Activated CD4-positive, CD25-positive, alpha-beta regulatory T cell treated with anti-CD3 and anti-CD28 coated beads, Interleukin-2, amount 50 U/mL, for 16 hours (primary cell): ENCODE measurements around the gene GUCY1B1.
"Not testable (repeated sequence)": the region's sequence is repeated elsewhere in the genome, so short reads cannot be mapped to it uniquely, and the experiment has no call there.

Source experiments
- DNase-seq: peaks from one replicate; pipeline ENCODE4 v3.0.0-alpha.2; 2020; ENCODE audit warnings: low read depth, low spot score

GUCY1B1 gene

GRCh38 chr4:155761916-155762315 is 3.1 kb downstream of the GUCY1B1 start:
- no peak for DNase-seq

DNA sequence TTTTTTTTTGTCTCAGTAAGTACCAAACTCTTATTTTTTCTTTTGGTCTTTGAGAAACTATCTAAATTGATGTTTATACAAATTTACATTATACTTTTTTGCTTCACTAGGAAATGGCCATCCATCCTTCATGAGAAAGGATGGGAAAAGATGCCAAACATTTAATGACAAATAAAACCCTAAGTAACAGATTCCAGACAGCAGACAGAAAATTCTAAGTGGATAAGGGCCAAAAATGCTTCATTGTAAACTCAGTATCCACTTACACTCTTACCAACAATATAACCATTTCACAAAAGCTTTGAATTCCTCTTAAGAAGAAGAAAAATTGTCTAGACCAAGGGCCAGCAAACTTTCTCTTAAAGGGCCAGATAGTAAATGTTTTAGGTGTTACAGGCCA is 3.5 kb downstream of the GUCY1B1 start:
- DNase-seq, result no peak

- no peak for DNase-seq
Measured at GRCh38 chr4:155763551-155763950, 4.7 kb downstream of the GUCY1B1 start.

DNA sequence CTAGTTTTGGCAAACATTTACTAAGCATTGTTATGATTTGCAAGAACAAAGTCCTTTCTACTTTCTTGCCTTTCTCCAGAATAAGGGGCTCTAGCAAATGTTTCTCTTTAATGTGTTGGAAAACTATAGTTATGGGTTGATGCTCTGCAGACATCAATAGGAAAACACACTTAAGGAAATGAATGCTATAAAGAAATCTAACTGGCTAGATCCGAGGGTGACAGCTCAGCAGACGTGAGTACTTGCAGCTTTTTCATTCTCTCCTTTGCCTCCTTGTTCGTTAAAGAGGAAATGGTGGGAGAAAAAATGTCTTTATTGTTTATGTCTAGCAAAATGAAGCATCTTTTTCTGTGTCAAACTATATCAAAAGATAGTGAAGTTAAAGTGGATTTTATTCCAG is 6.3 kb downstream of the GUCY1B1 start:
- no peak for DNase-seq

- DNase-seq, result no peak
Measured at GRCh38 chr4:155766622-155767021, 7.8 kb downstream of the GUCY1B1 start.

GRCh38 chr4:155768370-155768769 is 9.5 kb downstream of the GUCY1B1 start:
- DNase-seq, result no peak

- DNase-seq, result no peak
Measured at GRCh38 chr4:155769090-155769489, 10.3 kb downstream of the GUCY1B1 start.

- no peak for DNase-seq
Measured at GRCh38 chr4:155772459-155773195, 13.8 kb downstream of the GUCY1B1 start.

- no peak for DNase-seq
Measured at GRCh38 chr4:155773196-155773800, 14.5 kb downstream of the GUCY1B1 start.

GRCh38 chr4:155774033-155774432 is 15.2 kb downstream of the GUCY1B1 start:
- no peak for DNase-seq

DNA sequence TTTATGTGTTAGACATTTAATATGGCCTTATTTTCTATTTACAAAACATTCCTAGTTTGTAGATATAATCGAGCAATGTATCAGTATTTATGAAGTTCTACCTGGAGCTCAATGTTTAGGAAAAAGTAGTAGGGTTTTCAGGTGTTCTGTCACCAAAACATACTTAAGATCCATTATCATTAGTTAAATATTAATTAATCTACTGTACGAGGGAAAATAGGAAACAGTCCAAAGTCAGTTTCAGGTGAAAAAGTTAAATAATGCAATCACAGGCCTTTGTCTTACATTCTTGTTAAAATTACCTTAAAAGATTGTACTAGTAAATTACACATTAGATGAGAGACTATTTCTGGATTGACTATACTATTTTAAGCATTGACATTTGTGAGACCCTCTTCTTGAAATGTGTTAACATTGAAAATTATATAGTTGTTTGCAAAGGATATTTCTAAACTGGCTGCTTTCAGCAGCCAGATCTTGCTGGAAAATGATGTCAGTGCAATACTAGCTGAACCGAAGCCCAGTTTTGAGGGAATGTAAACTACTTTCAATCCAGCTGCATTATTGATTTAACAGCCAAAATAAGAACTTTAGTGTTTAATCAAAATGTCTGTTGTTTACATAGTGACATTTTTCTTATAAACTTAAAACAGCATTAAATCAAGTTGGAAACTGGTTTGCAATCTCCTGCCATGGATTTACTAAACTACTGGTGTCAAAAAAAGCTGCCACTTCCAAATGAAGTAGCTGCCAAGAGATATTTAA is 19.3 kb downstream of the GUCY1B1 start:
- DNase-seq, result no peak

DNA sequence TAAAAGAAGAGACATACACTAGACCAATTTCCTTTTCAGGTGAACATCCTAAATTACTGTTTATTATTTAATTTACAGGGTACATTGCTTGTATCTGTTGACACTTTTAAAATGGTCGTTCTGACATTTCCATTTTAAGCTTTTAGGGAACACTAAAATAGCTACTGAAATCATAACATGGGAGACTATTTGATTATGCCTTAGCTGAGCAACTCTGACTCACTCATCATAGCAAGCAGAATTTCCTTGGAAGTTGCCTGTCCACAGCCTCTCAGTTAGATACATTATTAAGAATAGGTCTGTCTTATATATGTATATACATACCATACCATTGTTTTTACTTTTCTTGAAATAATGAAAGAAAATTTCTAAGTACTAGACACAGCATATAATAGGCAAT is 22.0 kb downstream of the GUCY1B1 start:
- DNase-seq, result no peak

DNA sequence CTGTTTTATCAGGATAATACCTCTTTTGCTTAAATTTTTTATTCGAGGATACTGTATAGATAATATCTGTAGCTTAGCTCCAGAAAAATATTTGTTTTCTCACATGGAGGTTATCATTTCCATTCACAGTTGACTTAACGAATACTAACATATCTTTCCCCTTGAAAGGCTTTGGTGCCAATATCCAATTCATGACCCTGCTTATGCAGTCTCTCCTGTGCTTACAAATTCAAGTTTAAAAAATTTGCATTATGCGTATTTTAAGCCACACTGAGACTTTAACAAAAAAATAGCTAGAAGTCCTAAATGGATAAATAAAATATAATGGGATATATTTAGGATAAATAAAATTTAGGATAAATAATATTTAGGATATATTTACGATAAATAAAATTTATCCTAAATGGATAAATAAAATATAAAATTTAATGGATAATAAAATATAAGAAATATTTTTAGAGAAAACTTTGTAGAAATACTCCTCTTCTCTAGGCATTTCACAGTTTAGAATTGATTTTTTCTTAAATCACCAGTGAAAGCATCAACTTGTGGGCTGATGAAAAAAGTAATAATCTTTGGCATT is 22.5 kb downstream of the GUCY1B1 start:
- DNase-seq, result no peak

DNA sequence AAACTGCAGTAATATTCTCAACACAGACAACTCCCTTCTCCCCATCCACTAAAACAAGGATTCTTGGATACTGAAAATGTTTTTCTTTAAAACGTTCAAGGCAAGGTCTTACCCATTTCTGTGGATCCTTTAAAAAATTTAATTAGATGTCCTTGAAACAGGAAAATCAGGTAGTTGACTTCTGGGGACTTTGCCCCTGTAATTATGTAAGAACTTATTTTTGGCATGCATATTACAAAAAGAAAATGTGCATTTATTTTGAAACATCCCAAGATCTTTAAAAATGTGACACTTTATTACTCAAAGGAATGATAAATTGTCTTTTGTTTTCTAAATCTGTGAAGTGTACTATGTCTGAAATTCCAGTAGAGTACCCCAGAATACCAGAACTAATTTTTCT is 25.8 kb downstream of the GUCY1B1 start:
- no peak for DNase-seq

- DNase-seq, result no peak
Measured at GRCh38 chr4:155785828-155786227, 27.0 kb downstream of the GUCY1B1 start.

DNA sequence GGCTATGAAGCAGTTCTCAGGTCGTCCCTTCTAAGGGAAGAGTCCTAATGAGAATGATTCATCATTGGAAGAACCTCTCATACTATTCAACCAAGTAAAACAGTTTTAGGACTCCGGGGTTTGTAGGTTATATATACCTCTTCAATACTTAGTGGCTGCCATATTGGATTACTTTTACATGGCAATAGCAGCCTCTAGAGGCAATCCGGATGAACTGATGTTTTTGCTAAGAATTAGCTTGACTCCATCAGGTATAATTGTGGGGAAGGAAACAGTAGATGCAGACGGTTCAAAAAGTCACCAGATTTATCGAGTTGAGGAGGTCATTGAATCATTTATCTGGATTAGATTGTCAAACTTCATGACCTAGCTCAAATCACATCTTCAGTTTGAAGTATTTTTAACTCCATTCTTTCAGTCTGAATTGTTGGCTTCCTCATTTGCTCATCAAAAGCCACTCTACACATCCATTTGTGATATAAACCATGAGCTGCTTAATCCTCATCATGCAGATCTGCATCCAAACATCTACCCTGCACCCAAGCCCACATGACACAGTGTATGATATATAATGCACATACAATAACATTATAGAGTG is 28.4 kb downstream of the GUCY1B1 start:
- no peak for DNase-seq

DNA sequence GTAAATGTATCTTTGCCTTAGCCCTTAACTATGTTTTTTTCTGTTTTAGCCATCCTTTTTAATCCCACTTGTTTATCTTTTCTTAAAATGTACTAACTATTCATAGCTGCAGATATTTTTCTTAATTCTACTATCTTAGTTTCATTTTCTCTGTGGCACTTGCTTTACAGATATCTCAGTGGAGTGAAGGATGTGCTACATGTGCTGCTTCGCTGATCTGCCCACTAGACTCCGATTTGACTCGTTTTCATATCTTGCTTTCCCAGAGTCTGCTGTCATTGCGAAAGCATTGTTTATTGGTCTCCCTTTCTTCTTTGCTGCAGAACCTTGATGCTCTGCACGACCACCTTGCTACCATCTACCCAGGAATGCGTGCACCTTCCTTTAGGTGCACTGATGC is 30.6 kb downstream of the GUCY1B1 start:
- no peak for DNase-seq

DNA sequence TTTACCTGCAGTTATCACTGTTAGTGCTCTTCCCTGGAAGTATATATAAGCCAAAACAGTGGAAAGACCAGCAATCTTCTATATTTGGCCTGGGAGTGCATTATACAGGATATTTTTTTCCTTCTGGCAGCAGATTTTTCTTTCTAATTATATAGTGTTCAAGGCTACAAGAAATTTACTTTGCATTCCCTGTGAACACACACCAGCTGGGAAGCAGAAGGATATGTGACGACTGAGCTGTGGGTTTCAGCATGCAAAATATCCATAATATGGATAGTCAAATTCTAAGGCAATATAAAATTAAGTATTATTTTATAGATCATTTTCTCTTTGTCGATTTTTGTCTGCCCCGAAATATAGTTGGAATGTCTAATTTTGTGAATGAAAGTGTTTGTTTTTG is 31.2 kb downstream of the GUCY1B1 start:
- no peak for DNase-seq

- DNase-seq, result no peak
Measured at GRCh38 chr4:155794589-155795236, 35.9 kb downstream of the GUCY1B1 start.

- DNase-seq, result no peak
Measured at GRCh38 chr4:155795991-155796390, 37.2 kb downstream of the GUCY1B1 start.

GRCh38 chr4:155797581-155797980 is 38.8 kb downstream of the GUCY1B1 start:
- DNase-seq, result not testable (repeated sequence)
